Endodermal cell (in vitro differentiated cells): ENCODE data around the gene KCNN1. TPM values are rescaled to one million over a fixed set of nuclear protein-coding genes. Genes with fewer than 3 reads are reported as not detected.
A peak's percentile ranks its signal among the peaks of the same experiment; 100 is the strongest.

Source experiments
- DNase-seq: peaks from one replicate; pipeline ENCODE4 v3.0.0-alpha.2; 2017
- H3K27ac ChIP-seq: 2 replicates; pipeline ENCODE4 v1.5.1; 2013; ENCODE audit warnings: mild to moderate bottlenecking, low read depth, low read length, moderate library complexity
- H3K27me3 ChIP-seq: 2 replicates; pipeline ENCODE4 v1.6.1; 2013; ENCODE audit warnings: mild to moderate bottlenecking, low read length, moderate library complexity; ENCODE audit not compliant: insufficient read depth, control insufficient read depth, poor library complexity, severe bottlenecking
- H3K36me3 ChIP-seq: 2 replicates; pipeline ENCODE4 v1.7.0; 2013; ENCODE audit warnings: mild to moderate bottlenecking, low read length, moderate library complexity; ENCODE audit not compliant: control insufficient read depth, insufficient read depth
- H3K4me1 ChIP-seq: one replicate; pipeline ENCODE4 v1.7.0; 2013; ENCODE audit warnings: low read length; ENCODE audit not compliant: control insufficient read depth, insufficient read depth
- H3K4me3 ChIP-seq: 2 replicates; pipeline ENCODE4 v1.5.1; 2013; ENCODE audit warnings: mild to moderate bottlenecking, low read length, moderate library complexity
- H3K9ac ChIP-seq: 2 replicates; pipeline ENCODE4 v1.6.1; 2013; ENCODE audit warnings: mild to moderate bottlenecking, low read length, moderate library complexity; ENCODE audit not compliant: poor library complexity, severe bottlenecking; ENCODE audit errors: extremely low read depth
- H3K9me3 ChIP-seq: 2 replicates; pipeline ENCODE4 v1.6.1; 2013; ENCODE audit warnings: mild to moderate bottlenecking, low read length, moderate library complexity; ENCODE audit not compliant: control insufficient read depth
- H3K27ac Mint-ChIP-seq: 2 replicates; pipeline ENCODE4 v1.8.0; 2020; ENCODE audit warnings: mixed read lengths
- H3K27me3 Mint-ChIP-seq: 2 replicates; pipeline ENCODE4 v1.8.0; 2021; ENCODE audit warnings: mild to moderate bottlenecking, mixed read lengths; ENCODE audit not compliant: insufficient read depth
- H3K36me3 Mint-ChIP-seq: 2 replicates; pipeline ENCODE4 v1.8.0; 2020; ENCODE audit warnings: low read depth, mixed read lengths
- H3K4me1 Mint-ChIP-seq: 2 replicates; pipeline ENCODE4 v1.8.0; 2020; ENCODE audit warnings: mixed read lengths
- H3K4me3 Mint-ChIP-seq: 2 replicates; pipeline ENCODE4 v1.8.0; 2020; ENCODE audit warnings: mild to moderate bottlenecking, moderate library complexity, mixed read lengths
- H3K9me3 Mint-ChIP-seq: 2 replicates; pipeline ENCODE4 v1.8.0; 2020; ENCODE audit warnings: mild to moderate bottlenecking, mixed read lengths
- WGBS, 2 experiments: methylation state at CpG; one replicate each; pipeline versions ENCODE4 v1.1.5 to v1.1.7; 2013; ENCODE audit warnings: missing lambda C conversion rate in 2 of 2, mixed read lengths in 1 of 2; ENCODE audit not compliant: insufficient coverage in 1 of 2, insufficient read length in 1 of 2; 5-methylcytosine and 5-hydroxymethylcytosine counted together
- total RNA-seq, 2 donors: library from RNA; stranded (reverse); fragmentation: NEBNext Ultra II Directional in 1 of 2; extraction: Animal tissue kit (Norgen Biotek cat#: 25700) in 1 of 2; gene quantifications; 2 replicates in 1 of 2; 3 replicates in 1 of 2; pipeline ENCODE4 v1.2.1, GENCODE V29; 2021
- TF ChIP-seq, protein P1 (sequence below): fragments of 200-600 bp; sonication (generic); conservative IDR thresholded peaks from 2 replicates; pipeline ENCODE4 v1.5.0; 2021; ENCODE audit warnings: antibody characterized with exemption, mild to moderate bottlenecking

KCNN1 gene
- total RNA-seq, 2 donors from 2014 or later = 5.8 to 8.2 TPM

DNA sequence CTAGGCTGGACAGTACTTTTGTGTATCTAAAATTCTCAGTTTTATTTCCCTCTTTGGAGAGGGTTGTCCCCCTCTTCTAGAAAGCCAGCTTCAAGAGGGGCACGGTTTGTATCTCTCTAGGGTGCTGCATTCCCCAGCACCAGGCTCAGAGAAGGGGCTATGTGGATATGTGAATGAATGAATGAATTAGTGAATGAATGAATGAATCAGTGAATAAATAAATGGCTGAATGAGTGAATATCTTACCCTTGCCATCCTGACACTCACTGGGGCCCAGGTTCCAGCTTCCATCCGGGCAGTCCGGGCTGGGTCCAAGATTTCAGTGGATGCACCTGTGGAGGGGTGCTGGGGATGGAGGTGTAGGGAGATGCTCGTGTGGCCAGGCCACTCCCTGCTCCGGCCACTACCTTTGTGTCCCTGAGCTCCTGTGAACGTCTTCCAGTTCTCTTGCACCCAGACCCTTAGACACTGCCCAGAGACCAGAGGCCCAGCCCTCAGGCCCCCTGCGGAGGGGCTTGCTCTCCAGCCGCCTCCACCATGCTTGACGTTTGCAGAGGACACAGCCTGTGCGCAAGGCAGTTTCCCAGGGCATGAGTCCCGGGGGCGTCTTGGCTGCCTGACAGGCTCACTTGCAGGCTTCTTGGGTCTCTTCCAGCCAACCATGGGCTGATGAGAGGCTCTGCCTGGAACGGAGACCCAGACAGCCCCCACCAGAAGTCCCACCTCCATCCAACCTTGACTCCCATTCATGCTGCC is 2.8 kb upstream of the KCNN1 start:
- Histone ChIP-seq H3K9ac (no peak overlapping the region), H3K4me3 (no peak overlapping the region), H3K27me3 (peaks cover 13% of the 10 kb centered on the region), H3K9me3 (no peaks in the 10 kb centered on the region), H3K27ac (no peak overlapping the region), H3K4me1 (no peaks in the 10 kb centered on the region), H3K36me3 (no peaks in the 10 kb centered on the region)
- Mint-ChIP-seq H3K9me3 (no peaks in the 10 kb centered on the region), H3K27me3 (peaks cover 41% of the 10 kb centered on the region), H3K36me3 (no peaks in the 10 kb centered on the region), H3K27ac (no peak overlapping the region), H3K4me1 (peaks cover 5% of the 10 kb centered on the region), H3K4me3 (no peak overlapping the region)
- DNase-seq = no peak
- TF ChIP-seq, protein P1, sequence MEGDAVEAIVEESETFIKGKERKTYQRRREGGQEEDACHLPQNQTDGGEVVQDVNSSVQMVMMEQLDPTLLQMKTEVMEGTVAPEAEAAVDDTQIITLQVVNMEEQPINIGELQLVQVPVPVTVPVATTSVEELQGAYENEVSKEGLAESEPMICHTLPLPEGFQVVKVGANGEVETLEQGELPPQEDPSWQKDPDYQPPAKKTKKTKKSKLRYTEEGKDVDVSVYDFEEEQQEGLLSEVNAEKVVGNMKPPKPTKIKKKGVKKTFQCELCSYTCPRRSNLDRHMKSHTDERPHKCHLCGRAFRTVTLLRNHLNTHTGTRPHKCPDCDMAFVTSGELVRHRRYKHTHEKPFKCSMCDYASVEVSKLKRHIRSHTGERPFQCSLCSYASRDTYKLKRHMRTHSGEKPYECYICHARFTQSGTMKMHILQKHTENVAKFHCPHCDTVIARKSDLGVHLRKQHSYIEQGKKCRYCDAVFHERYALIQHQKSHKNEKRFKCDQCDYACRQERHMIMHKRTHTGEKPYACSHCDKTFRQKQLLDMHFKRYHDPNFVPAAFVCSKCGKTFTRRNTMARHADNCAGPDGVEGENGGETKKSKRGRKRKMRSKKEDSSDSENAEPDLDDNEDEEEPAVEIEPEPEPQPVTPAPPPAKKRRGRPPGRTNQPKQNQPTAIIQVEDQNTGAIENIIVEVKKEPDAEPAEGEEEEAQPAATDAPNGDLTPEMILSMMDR = no peak
- WGBS, 2 experiments = 87% methylated on average over 7 to 13 of the region's 13 CpGs

DNA sequence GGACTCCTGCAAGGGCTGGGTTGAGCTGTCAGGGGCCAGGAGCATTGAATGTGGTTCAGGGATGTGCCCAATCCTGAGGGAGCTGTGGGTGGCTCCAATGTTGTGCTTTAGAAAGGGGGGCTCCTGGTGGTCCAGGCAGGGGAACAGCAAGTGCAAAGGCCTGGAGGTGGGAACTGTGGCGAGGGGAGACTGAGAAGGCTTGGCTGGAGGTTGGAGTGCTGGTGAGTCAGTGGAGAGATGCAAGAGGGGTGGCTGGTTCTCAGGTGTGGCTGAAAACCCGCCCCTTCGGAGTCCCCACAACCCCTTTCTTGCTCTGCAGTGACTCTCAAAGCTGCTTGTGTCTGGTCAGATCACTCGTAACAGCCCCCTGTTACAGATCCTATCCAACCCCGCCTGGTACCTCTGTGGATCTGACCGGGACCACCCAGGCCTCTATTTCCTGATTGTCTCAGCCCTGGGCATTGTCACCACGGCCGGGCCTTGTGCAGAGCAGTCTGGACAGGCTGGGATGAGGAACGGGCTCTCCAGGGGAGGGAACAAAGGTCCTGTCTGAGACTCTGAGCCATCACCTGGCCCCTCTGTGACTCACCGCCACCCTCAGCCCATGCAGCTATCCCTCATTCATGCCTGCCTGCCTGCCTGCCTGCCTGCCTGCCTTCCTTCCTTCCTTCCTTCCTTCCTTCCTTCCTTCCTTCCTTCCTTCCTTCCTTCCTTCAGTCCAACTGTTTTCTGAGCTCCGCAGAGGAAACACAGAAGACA is 1.4 kb upstream of the KCNN1 start:
- Histone ChIP-seq H3K36me3 (no peaks in the 10 kb centered on the region), H3K4me1 (no peaks in the 10 kb centered on the region), H3K27me3 (peaks cover 13% of the 10 kb centered on the region), H3K27ac (no peak overlapping the region), H3K9me3 (no peaks in the 10 kb centered on the region), H3K4me3 (no peak overlapping the region), H3K9ac (no peak overlapping the region)
- H3K27ac Mint-ChIP-seq = no peak overlapping the region
- no peaks in the 10 kb centered on the region for H3K9me3 Mint-ChIP-seq
- H3K27me3 Mint-ChIP-seq = peaks cover 41% of the 10 kb centered on the region
- 81 to 85% methylated on average over 4 to 11 of the region's 11 CpGs for WGBS, 2 experiments
- TF ChIP-seq, protein P1 = no peak
- no peaks in the 10 kb centered on the region for H3K36me3 Mint-ChIP-seq
- no peak for DNase-seq
- H3K4me1 Mint-ChIP-seq = peaks cover 5% of the 10 kb centered on the region
- H3K4me3 Mint-ChIP-seq = peak overlapping the region; percentile 71

DNA sequence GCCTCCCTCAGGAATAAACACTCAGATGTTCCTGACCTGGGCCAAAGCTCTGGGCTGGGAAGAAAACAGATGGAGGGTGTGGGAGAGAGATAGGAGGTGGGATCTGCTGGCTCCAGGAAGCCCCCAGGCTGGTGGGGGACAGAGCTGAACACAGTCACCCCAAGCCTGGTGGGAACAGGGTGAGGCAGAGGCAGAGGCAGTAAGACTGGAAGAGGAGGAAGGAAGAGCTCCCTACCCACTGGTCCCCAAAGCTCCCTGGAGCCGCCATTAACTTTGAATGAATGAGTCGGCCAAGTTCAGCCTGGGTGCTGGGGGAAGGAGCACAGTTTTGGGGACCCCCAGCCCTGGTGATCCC is 801 bp upstream of the KCNN1 start:
- TF ChIP-seq, protein P1 = no peak
- Mint-ChIP-seq H3K4me1 (peaks cover 5% of the 10 kb centered on the region), H3K27ac (no peak overlapping the region), H3K27me3 (peaks cover 41% of the 10 kb centered on the region), H3K9me3 (no peaks in the 10 kb centered on the region), H3K4me3 (peak overlapping the region; percentile 71), H3K36me3 (no peaks in the 10 kb centered on the region)
- no peaks in the 10 kb centered on the region for H3K9me3 ChIP-seq
- no peaks in the 10 kb centered on the region for H3K36me3 ChIP-seq
- DNase-seq = no peak
- no peak overlapping the region for H3K4me3 ChIP-seq
- H3K9ac ChIP-seq = no peak overlapping the region
- H3K27me3 ChIP-seq = peaks cover 13% of the 10 kb centered on the region
- H3K4me1 ChIP-seq = no peaks in the 10 kb centered on the region
- no peak overlapping the region for H3K27ac ChIP-seq
- 95% methylated on average over 2 of the region's 2 CpGs; no CpG with 5 or more reads in 1 of the 2 experiments for WGBS, 2 experiments
